Measurements from ENCODE around the gene PEX19.

The PEX19 gene

GRCh38 chr1:160277330-160277729 lies 7.6 kb downstream of the PEX19 start:
- no peak for DNase-seq

- no peak for DNase-seq
These were observed 13.9 kb downstream of the PEX19 start for GRCh38 chr1:160271025-160271424.

GRCh38 chr1:160267284-160267991 lies 17.5 kb downstream of the PEX19 start:
- no peak for DNase-seq

GRCh38 chr1:160264795-160265307 lies 20.1 kb downstream of the PEX19 start:
- no peak for DNase-seq

GRCh38 chr1:160261893-160262794 lies 22.8 kb downstream of the PEX19 start, which contains the start of gene DCAF8:
Gene DCAF8 (minus strand): TSS chr1:160262549. CDS start chr1:160244008, 18,541 bp downstream.
- DNase-seq = peak; percentile 98

- DNase-seq = peak; percentile 66
These were observed 23.4 kb downstream of the PEX19 start for GRCh38 chr1:160261556-160261892.

GRCh38 chr1:160260406-160261382 lies 24.2 kb downstream of the PEX19 start:
- no peak for DNase-seq

- DNase-seq = no peak
These were observed 26.6 kb downstream of the PEX19 start for GRCh38 chr1:160258177-160258798.

- no peak for DNase-seq
These were observed 27.4 kb downstream of the PEX19 start for GRCh38 chr1:160257411-160258015.

- no peak for DNase-seq
These were observed 28.4 kb downstream of the PEX19 start for GRCh38 chr1:160256396-160257046.

- no peak for DNase-seq
These were observed 29.1 kb downstream of the PEX19 start for GRCh38 chr1:160255781-160256300.

- peak; percentile 42 for DNase-seq
These were observed 33.0 kb downstream of the PEX19 start for GRCh38 chr1:160251687-160252526.

- no peak for DNase-seq
These were observed 33.9 kb downstream of the PEX19 start for GRCh38 chr1:160251011-160251410.

- no peak for DNase-seq
These were observed 37.9 kb downstream of the PEX19 start for GRCh38 chr1:160247053-160247452.

GRCh38 chr1:160245434-160245833 lies 39.5 kb downstream of the PEX19 start:
- DNase-seq = no peak

GRCh38 chr1:160244209-160244608 lies 40.7 kb downstream of the PEX19 start:
- DNase-seq = no peak

GRCh38 chr1:160243767-160244166 lies 41.2 kb downstream of the PEX19 start:
- DNase-seq = no peak

- no peak for DNase-seq
These were observed 45.2 kb downstream of the PEX19 start for GRCh38 chr1:160239582-160240299.

GRCh38 chr1:160238408-160238807 lies 46.5 kb downstream of the PEX19 start:
- DNase-seq = no peak

Measured in activated gamma-delta T cell treated with Interleukin-2 at 50 U/mL for 16 hours (primary cell).